ENCODE data around the gene GLO1. TPM values are rescaled to one million over a fixed set of nuclear protein-coding genes. Genes with fewer than 3 reads are reported as not detected.

The GLO1 gene
- total and polyA plus RNA-seq, 2 donors from 2014 or later: 67.3 to 126 TPM

GRCh38 chr6:38687043-38687353 lies 15.9 kb downstream of the GLO1 start:
- no peaks in the 10 kb centered on the region for H3K27me3 ChIP-seq (ENCODE audit: control insufficient read depth, insufficient read depth, low read length)
- DNase-seq (no peak), FAIRE-seq (no peak)
- TF ChIP-seq, protein P1, sequence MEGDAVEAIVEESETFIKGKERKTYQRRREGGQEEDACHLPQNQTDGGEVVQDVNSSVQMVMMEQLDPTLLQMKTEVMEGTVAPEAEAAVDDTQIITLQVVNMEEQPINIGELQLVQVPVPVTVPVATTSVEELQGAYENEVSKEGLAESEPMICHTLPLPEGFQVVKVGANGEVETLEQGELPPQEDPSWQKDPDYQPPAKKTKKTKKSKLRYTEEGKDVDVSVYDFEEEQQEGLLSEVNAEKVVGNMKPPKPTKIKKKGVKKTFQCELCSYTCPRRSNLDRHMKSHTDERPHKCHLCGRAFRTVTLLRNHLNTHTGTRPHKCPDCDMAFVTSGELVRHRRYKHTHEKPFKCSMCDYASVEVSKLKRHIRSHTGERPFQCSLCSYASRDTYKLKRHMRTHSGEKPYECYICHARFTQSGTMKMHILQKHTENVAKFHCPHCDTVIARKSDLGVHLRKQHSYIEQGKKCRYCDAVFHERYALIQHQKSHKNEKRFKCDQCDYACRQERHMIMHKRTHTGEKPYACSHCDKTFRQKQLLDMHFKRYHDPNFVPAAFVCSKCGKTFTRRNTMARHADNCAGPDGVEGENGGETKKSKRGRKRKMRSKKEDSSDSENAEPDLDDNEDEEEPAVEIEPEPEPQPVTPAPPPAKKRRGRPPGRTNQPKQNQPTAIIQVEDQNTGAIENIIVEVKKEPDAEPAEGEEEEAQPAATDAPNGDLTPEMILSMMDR (IDR thresholded peaks at IDR 0.05; ENCODE audit: borderline replicate concordance, extremely low read depth, insufficient read depth): no peak
- no peak overlapping the region for H3K27ac ChIP-seq (ENCODE audit: low read depth in 2 of 2, low read length in 2 of 2)
- peaks cover 0 to 3% (median 2%) of the 10 kb centered on the region in 3 donors for H3K36me3 ChIP-seq (ENCODE audit: control insufficient read depth in 2 of 3, insufficient read depth in 3 of 3, low read length in 3 of 3)
- H3K4me3 ChIP-seq (ENCODE audit: low read length in 3 of 3): no peak overlapping the region
- no peaks in the 10 kb centered on the region for H3K4me1 ChIP-seq (ENCODE audit: control insufficient read depth in 2 of 3, insufficient read depth in 2 of 3, low read depth in 1 of 3, low read length in 3 of 3)
- intact Hi-C loops (cut with DNase I): no loop called here
- H3K9ac ChIP-seq (ENCODE audit: low read length in 3 of 3): no peak overlapping the region
- H3K9me3 ChIP-seq (ENCODE audit: control insufficient read depth in 2 of 3, insufficient read depth in 1 of 3, low read length in 3 of 3): no peaks in the 10 kb centered on the region

- FAIRE-seq: no peak
- intact Hi-C loops (cut with DNase I): no loop called here
- Histone ChIP-seq H3K9ac (ENCODE audit: low read length in 3 of 3) (no peak overlapping the region), H3K4me1 (ENCODE audit: control insufficient read depth in 2 of 3, insufficient read depth in 2 of 3, low read depth in 1 of 3, low read length in 3 of 3) (no peaks in the 10 kb centered on the region), H3K36me3 (ENCODE audit: control insufficient read depth in 2 of 3, insufficient read depth in 3 of 3, low read length in 3 of 3) (peaks cover 0 to 3% (median 2%) of the 10 kb centered on the region in 3 donors), H3K4me3 (ENCODE audit: low read length in 3 of 3) (no peak overlapping the region), H3K9me3 (ENCODE audit: control insufficient read depth in 2 of 3, insufficient read depth in 1 of 3, low read length in 3 of 3) (no peaks in the 10 kb centered on the region), H3K27me3 (ENCODE audit: control insufficient read depth, insufficient read depth, low read length) (no peaks in the 10 kb centered on the region), H3K27ac (ENCODE audit: low read depth in 2 of 2, low read length in 2 of 2) (no peak overlapping the region)
- TF ChIP-seq, protein P1 (IDR thresholded peaks at IDR 0.05; ENCODE audit: borderline replicate concordance, extremely low read depth, insufficient read depth): no peak
- no peak for DNase-seq
These were observed 16.5 kb downstream of the GLO1 start for GRCh38 chr6:38686270-38687042.

- H3K27me3 ChIP-seq (ENCODE audit: control insufficient read depth, insufficient read depth, low read length): no peaks in the 10 kb centered on the region
- H3K9me3 ChIP-seq (ENCODE audit: control insufficient read depth in 2 of 3, insufficient read depth in 1 of 3, low read length in 3 of 3): no peaks in the 10 kb centered on the region
- no peak for FAIRE-seq
- H3K9ac ChIP-seq (ENCODE audit: low read length in 3 of 3): no peak overlapping the region
- TF ChIP-seq, protein P1 (IDR thresholded peaks at IDR 0.05; ENCODE audit: borderline replicate concordance, extremely low read depth, insufficient read depth): no peak
- H3K4me1 ChIP-seq (ENCODE audit: control insufficient read depth in 2 of 3, insufficient read depth in 2 of 3, low read depth in 1 of 3, low read length in 3 of 3): no peaks in the 10 kb centered on the region
- no peak for DNase-seq
- H3K27ac ChIP-seq (ENCODE audit: low read depth in 2 of 2, low read length in 2 of 2): no peak overlapping the region
- no peak overlapping the region for H3K4me3 ChIP-seq (ENCODE audit: low read length in 3 of 3)
- H3K36me3 ChIP-seq (ENCODE audit: control insufficient read depth in 2 of 3, insufficient read depth in 3 of 3, low read length in 3 of 3): peaks cover 0 to 3% (median 2%) of the 10 kb centered on the region in 3 donors
- intact Hi-C loops (cut with DNase I): no loop called here
These were observed 18.0 kb downstream of the GLO1 start for GRCh38 chr6:38684904-38685303.

Data from kidney (tissue), 14 donors.